ENCODE results near the gene ECM1.

ECM1 gene

DNA sequence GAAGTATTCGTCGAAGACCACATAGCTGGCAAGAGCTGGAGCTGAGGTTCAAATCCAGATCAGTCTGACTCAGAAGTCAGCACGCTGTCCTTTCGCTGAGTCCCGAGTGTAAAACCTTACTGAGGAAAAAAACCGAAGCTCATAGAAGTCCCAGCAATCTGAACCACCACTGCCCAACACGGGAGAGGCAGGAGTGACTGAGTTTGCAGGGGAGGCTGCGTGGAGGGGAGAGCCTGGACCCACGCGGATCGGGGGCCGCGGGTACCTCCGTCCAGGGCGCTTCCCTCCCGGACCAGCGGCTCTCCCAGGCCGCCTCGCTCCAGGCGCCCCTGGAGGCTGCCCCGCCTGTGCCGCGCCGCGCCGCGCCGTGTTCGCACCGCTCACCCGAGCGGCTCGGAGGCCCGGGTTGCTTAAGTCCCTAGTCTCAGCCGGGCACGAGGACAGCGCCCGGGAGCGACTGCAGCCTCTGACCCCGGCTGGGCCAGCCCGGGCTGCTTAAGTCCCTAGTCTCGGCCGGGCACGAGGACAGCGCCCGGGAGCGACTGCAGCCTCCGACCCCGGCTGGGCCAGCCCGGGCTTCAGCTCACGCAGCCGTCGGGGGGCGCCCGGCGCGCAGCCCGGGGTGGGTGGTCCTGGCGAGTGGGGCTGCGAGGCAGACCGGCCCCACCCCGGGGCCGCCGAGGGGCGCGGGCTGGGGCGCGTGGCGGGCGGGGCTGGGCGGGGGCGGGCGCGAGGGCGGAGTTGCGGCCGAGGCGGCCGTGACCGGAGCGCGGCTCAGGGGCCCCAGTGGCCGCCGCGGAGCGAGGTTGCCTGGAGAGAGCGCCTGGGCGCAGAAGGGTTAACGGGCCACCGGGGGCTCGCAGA is 41.0 kb downstream of the ECM1 start, which contains the start of gene ADAMTSL4:
Gene ADAMTSL4, plus strand, starts transcription at position 777 of the 864 bp plus-strand sequence. CDS start 2,881 bp downstream, outside the sequence.
- TF ChIP-seq CTCF (conservative IDR thresholded peaks at IDR 0.05; ENCODE audit: low read depth, low read length), result peak; percentile 27; the same call in 1 of the 2 replicates
- Histone ChIP-seq H2AFZ (ENCODE audit: low read depth) (peak within 1 kb of the TSS; percentile 99), H3K9ac (peak within 1 kb of the TSS; percentile 36)

DNA sequence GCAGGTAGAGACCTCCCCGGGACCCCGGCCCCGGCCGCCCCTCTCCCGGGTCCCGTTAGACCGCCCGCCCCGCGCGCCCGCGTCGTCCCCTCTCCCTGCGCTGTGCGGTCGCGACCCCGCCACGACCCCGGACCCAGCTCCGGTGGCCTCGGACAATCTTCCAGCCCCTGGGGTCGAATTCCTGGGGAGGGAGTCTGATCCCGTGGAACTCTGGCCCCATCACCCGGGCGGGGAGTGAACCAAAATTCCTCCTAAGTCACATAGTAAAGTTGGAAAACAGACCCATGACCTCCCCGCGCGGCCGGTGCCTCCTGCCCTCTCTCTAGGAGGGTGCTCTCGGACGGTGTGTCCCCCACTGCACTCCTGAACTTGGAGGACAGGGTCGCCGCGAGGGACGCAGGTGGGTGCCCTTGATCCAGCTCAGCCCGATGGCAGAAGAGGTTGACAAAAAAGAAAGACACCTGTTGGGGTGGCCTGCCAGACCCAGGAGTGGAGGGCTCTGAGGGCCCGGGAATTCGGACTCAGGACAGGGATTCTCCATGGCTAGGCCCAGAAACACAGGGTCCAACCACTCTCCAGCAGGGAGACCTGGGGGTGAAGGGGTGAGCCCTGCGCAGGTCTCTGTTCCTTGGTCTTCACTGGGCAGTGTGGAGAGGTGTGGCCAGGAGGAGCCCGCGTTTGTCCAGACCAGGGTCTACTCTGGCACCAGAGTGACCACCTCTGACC is 41.8 kb downstream of the ECM1 start:
- Histone ChIP-seq H3K79me2 (ENCODE audit: insufficient read depth, low read depth) (no peaks in the 10 kb centered on the region), H3K4me1 (ENCODE audit: low read depth, poor library complexity, severe bottlenecking) (peaks cover 12% of the 10 kb centered on the region), H3K4me3 (IDR thresholded peaks at IDR 0.05; ENCODE audit: insufficient read depth, low read depth, low read length) (peak overlapping the region; percentile 80), H3K27me3 (ENCODE audit: insufficient read depth, low read depth) (peaks cover 27% of the 10 kb centered on the region), H3K4me2 (no peak overlapping the region; the same call in 1 of the 2 replicates), H4K20me1 (ENCODE audit: insufficient read depth) (no peaks in the 10 kb centered on the region), H3K36me3 (ENCODE audit: insufficient read depth) (no peaks in the 10 kb centered on the region), H3K9ac (no peak overlapping the region), H2AFZ (ENCODE audit: low read depth) (no peak overlapping the region), H3K27ac (no peak overlapping the region)
- TF ChIP-seq CTCF (conservative IDR thresholded peaks at IDR 0.05; ENCODE audit: low read depth, low read length), result no peak

More for the DNA sequence above, 41.0 kb downstream of the ECM1 start, which contains the start of gene ADAMTSL4:
- Histone ChIP-seq H3K79me2 (ENCODE audit: insufficient read depth, low read depth) (no peaks in the 10 kb centered on the region), H3K4me1 (ENCODE audit: low read depth, poor library complexity, severe bottlenecking) (peaks cover 12% of the 10 kb centered on the region), H4K20me1 (ENCODE audit: insufficient read depth) (no peaks in the 10 kb centered on the region), H3K4me3 (IDR thresholded peaks at IDR 0.05; ENCODE audit: insufficient read depth, low read depth, low read length) (peak within 1 kb of the TSS; percentile 100), H3K27ac (no peak within 1 kb of the TSS; the same call in 1 of the 2 replicates), H3K36me3 (ENCODE audit: insufficient read depth) (no peaks in the 10 kb centered on the region), H3K27me3 (ENCODE audit: insufficient read depth, low read depth) (peaks cover 27% of the 10 kb centered on the region), H3K4me2 (peak within 1 kb of the TSS; percentile 87)

- Histone ChIP-seq H3K9ac (no peak overlapping the region), H3K27me3 (ENCODE audit: insufficient read depth, low read depth) (peaks cover 27% of the 10 kb centered on the region), H3K27ac (no peak overlapping the region), H3K4me3 (IDR thresholded peaks at IDR 0.05; ENCODE audit: insufficient read depth, low read depth, low read length) (no peak overlapping the region), H3K4me1 (ENCODE audit: low read depth, poor library complexity, severe bottlenecking) (peaks cover 12% of the 10 kb centered on the region), H2AFZ (ENCODE audit: low read depth) (no peak overlapping the region), H3K4me2 (no peak overlapping the region), H4K20me1 (ENCODE audit: insufficient read depth) (no peaks in the 10 kb centered on the region), H3K36me3 (ENCODE audit: insufficient read depth) (no peaks in the 10 kb centered on the region), H3K79me2 (ENCODE audit: insufficient read depth, low read depth) (no peaks in the 10 kb centered on the region)
- TF ChIP-seq CTCF (conservative IDR thresholded peaks at IDR 0.05; ENCODE audit: low read depth, low read length), result no peak
These were observed 42.5 kb downstream of the ECM1 start for GRCh38 chr1:150550222-150551050.
